NCI-H345 (cell line): Measurements from ENCODE around the gene IFI27.
A peak's percentile ranks its signal among the peaks of the same experiment; 100 is the strongest.

Experiments
- DNase-seq: peaks from one replicate; lab custom pipeline; 2025; lab: John Stamatoyannopoulos, UW

The IFI27 gene

GRCh38 chr14:94125659-94126418, 15.3 kb downstream of the IFI27 start:
- no peak for DNase-seq

DNA sequence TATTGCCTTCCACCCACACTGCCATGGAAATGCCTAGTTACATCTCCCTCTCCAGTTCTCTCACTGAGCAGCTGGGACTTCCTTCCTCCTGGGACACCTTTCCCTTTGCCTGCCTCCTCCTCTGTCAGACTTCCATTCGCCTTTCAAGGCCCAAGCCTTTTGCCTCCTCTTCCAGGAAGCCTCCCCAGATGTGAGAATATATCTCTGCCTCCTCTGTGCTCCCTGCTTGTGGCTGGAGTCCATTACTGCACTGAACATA, 15.8 kb downstream of the IFI27 start:
- no peak for DNase-seq

DNA sequence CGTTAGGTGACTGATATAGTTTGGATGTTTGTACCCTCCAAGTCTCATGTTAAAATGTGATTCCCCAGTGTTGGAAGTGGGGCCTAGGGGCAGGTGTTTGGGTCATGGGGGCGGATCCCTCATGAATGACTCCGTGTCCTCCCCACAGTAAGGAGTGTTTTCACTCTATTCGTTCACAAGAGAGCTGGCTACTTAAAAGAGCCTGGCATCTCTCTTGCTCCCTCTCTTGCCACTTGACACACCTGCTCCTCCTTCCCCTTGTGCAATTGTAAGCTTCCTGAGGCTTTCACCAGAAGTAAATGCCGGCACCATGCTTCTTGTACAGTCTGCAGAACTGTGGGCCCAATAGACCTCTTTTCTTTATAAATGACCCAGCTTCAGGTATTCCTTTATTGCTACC, 16.3 kb downstream of the IFI27 start:
- DNase-seq, result no peak

GRCh38 chr14:94127330-94127729, 16.8 kb downstream of the IFI27 start:
- no peak for DNase-seq

DNA sequence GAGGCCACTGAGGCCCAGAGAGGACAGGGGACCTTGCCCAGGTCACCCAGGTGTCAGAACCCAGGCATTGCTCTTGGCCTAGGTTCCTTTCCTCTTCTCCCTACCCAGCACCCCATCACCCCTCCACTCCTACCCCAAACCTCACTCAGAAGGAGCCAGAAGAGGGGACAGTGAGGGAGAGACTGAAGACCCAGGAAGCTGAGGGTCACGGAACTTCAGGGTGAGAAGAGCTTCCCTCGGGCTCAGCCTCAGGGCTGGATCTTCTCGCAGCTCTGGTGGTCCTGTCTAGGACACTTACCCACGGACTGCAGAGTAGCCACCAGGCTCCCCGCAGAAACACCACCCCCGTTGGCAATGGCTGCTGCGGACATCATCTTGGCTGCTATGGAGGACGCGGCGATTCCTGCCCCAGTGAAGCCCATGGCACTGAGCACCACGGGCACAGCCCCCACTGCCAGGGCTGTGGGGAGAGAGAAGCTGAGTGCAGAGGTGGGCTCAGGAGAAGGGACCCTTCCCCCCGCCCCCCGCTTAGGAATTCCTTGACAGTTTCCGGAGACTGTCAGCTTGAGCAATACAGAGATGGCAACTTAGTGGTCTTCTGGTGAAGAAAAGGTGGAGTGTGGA, 17.8 kb downstream of the IFI27 start:
- no peak for DNase-seq

DNA sequence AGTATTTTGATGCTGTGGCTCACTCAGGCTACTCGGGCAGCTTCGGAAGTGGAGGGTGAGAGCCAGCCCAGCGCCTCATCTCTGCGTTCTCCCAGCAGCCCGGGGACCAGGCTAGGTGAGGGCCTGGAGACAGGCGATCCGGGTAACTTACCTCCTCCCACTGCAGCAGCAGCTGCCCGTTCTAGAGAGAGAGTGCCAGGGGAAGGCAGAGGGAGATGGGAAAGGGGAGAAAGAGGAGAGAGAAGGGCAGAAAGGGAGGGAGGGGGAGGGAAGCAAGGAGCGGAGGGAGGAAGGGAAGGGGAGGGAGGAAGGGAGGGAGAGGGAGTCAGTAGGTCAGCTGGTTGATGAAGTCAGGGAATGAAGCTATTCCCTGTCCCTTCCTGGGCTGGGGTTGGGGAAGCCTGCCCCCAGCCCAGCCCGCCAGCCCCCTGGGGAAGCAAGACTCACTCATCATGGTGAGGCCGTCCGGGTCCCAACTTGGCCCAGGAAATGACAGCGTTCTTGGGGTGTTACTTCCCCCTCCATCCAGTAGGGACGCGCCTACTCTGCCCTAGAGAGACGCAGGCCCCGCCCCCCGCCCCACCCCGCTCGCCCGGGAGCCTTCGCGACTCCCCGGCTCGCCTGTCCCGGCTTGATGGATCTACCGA, 18.7 kb downstream of the IFI27 start, which contains the start of gene IFI27L2:
Gene IFI27L2 (minus strand): TSS at position 494 of the 647 bp plus-strand sequence. CDS start 40 bp downstream, at position 454.
- peak; percentile 93 for DNase-seq

- DNase-seq, result peak; percentile 78
These were observed 19.4 kb downstream of the IFI27 start for GRCh38 chr14:94129758-94130414.

GRCh38 chr14:94132285-94132887, 21.9 kb downstream of the IFI27 start:
- DNase-seq, result peak; percentile 82

GRCh38 chr14:94135476-94135875, 24.9 kb downstream of the IFI27 start:
- DNase-seq, result no peak

GRCh38 chr14:94136575-94137331, 26.2 kb downstream of the IFI27 start:
- peak; percentile 89 for DNase-seq

DNA sequence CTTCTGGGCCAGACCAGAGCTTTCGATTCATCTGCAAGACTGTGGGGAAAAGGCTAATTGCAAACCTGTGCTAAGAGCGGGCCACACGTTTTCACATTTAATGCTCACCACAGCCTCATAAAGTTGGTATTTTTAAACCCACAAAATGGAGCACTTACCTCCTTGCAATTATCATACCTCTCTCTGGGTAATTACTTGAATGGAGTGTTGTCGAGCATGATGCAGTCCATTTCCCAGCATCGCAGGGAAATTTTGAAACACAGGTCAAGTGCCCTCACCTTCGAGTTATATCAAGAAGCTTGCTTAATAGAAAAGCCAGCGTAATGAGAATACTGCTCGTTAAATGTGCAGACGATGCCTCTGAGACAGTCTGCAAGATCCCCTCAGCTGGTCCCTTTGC, 27.7 kb downstream of the IFI27 start:
- DNase-seq, result no peak

DNA sequence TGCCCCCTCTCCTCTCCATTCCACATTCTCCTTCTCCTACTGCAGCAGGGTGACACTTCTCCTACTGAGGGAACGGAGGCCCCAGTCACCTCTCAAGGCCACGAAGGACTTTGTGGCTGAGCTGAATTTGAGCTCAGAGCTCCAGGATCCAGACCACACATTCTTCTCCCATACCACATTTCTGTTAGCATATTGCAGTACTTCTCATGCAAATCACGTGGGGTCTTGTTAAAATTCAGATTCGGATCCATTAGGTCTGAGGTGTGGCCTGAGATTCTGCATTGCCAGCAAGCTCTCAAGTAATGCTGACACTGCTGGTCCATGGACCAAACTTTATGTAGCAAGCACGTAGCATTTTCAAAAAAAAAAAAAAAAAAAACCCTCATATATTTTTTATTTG, 28.5 kb downstream of the IFI27 start:
- no peak for DNase-seq

GRCh38 chr14:94139421-94139820, 28.9 kb downstream of the IFI27 start:
- no peak for DNase-seq

GRCh38 chr14:94142247-94142646, 31.7 kb downstream of the IFI27 start:
- no peak for DNase-seq

GRCh38 chr14:94142836-94143235, 32.3 kb downstream of the IFI27 start:
- no peak for DNase-seq

GRCh38 chr14:94143239-94143638, 32.7 kb downstream of the IFI27 start:
- DNase-seq, result no peak

DNA sequence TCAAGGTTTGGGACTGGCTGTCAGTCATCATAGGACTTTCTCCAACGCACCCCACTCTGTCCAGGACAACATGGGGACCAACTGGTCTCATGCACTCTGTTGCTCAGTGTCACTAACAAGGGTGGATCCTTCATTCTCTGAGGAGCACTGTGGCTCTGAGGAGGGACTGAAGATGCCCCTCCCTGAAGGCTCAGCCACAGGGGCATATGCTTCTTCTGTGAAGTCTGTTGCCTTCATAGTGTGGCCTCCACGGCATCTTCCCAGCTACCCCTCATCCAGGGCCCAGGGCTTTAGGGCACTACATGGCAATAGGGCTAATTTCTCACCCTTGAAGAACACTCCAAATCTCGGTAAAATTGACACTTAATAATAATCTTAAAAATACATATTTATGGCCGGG, 33.2 kb downstream of the IFI27 start:
- DNase-seq, result no peak

DNA sequence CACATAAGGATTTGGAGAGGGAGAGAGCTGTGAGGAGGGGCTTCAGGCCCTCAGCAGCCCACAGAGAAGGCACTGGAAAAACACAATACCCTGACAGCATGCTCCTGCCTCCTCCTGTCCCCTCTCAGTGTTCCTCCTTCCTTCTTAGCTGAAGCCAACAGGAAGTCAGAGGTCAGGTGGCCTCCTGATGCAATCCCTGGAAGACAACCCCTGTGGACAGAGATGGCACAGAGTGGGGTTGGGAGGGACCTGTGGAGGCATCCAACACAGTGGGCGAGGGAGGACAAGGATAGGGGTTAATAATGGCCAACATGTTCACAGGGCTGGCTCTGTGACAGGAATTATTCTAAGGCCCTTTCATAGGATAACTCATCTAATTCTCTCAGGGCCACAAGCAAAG, 34.2 kb downstream of the IFI27 start:
- DNase-seq, result no peak

GRCh38 chr14:94145902-94146527, 35.5 kb downstream of the IFI27 start:
- peak; percentile 61 for DNase-seq

GRCh38 chr14:94152676-94153075, 42.1 kb downstream of the IFI27 start:
- no peak for DNase-seq

DNA sequence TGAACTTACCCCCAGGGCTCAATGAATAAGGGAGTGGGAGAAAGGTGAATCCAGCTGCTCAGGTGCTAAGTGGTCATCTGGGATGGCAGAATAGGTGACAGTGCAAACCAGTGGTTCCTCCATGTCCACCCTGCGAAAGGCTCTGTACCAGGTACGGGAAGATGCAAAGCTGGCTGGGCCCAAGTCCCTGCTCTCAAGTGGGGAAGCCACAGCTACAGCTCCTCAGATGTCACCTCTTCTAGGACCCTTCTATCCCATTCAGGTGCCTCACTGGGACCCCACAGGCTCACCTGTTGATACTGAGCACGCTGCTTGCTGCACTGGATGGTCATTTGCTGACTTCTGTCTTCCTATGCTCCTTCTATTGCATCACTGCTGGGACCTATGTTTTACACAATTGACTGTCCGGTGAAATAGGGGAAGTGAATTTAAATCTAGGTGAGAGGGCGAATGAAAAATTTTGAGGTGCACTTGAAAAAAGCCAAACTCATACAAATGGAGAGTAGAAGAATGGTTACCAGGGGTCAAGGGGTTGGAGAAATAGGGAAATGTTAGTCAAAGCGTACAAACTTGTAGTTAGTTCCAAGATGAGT, 43.3 kb downstream of the IFI27 start:
- DNase-seq, result no peak
